GM12878 (cell line): ENCODE measurements around the gene EYS. TPM values are rescaled to one million over a fixed set of nuclear protein-coding genes. Genes with fewer than 3 reads are reported as not detected.

Source experiments
- ATAC-seq: fragments of 200-7000 bp; cut with Tn5 transposase; 3 replicates; pipeline ENCODE4 v1.9.1; 2020; ENCODE audit warnings: mild to moderate bottlenecking, moderate library complexity
- BruUV-seq: library from RNA; stranded (reverse); fragments of 400-500 nt; replicated peaks from 2 replicates; lab custom pipeline; 2021; lab: Mats Ljungman, UMichigan
- CTCF ChIA-PET: fragments of 300-600 bp; sonication (Branson Sonifier 250); formaldehyde crosslinking; extraction: SDS; loops from one replicate; lab custom pipeline; 2021; ENCODE audit warnings: inconsistent platforms; lab: Yijun Ruan, JAX
- POLR2A ChIA-PET: fragments of 350-600 bp; formaldehyde crosslinking; extraction: SDS; loops from one replicate; lab custom pipeline; 2021; ENCODE audit warnings: inconsistent platforms; lab: Charles Lee
- RAD21 ChIA-PET: fragments of 300-600 bp; sonication (Branson Sonifier 250); formaldehyde crosslinking; loops from one replicate; lab custom pipeline; 2023; ENCODE audit warnings: antibody characterized with exemption; ENCODE audit not compliant: unreplicated experiment; lab: Charles Lee
- SMC1A ChIA-PET: fragments of 300-600 bp; sonication (Branson Sonifier 250); formaldehyde crosslinking; loops from one replicate; lab custom pipeline; 2023; ENCODE audit not compliant: unreplicated experiment, uncharacterized antibody; lab: Charles Lee
- DNase-seq: peaks from one replicate; pipeline ENCODE4 v3.0.0-alpha.2; 2011; ENCODE audit warnings: low read depth, low spot score
- FAIRE-seq: peaks from 3 replicates; lab custom pipeline; 2011; peaks lifted over from hg19 to GRCh38; lab: Jason Lieb, UNC
- H2AFZ ChIP-seq: 2 replicates; pipeline ENCODE4 v1.6.0; 2011; ENCODE audit warnings: low read depth, low read length, control low read depth; ENCODE audit not compliant: control insufficient read depth
- H3K27ac ChIP-seq: 2 replicates; pipeline ENCODE4 v1.5.1; 2011; ENCODE audit warnings: control low read depth; ENCODE audit not compliant: control insufficient read depth, insufficient read depth
- H3K27me3 ChIP-seq, 2 experiments: replicated peaks in 1 of 2; 2 replicates each; pipeline versions ENCODE4 v1.6.0 to v1.6.1; 2011; ENCODE audit warnings: low read length in 1 of 2; ENCODE audit not compliant: control insufficient read depth in 2 of 2, insufficient read depth in 2 of 2
- H3K36me3 ChIP-seq, 2 experiments: 2 replicates each; pipeline ENCODE4 v1.5.1; 2011; ENCODE audit warnings: low read length in 1 of 2; ENCODE audit not compliant: control insufficient read depth in 2 of 2, insufficient read depth in 2 of 2
- H3K4me1 ChIP-seq: 2 replicates; pipeline ENCODE4 v1.6.1; 2011; ENCODE audit warnings: mild to moderate bottlenecking, low read length, moderate library complexity, mixed read lengths; ENCODE audit not compliant: control insufficient read depth, insufficient read depth
- H3K4me2 ChIP-seq: 2 replicates; pipeline ENCODE4 v1.6.0; 2011; ENCODE audit warnings: control low read depth; ENCODE audit not compliant: control insufficient read depth, insufficient read depth
- H3K4me3 ChIP-seq: fragments of 200-600 bp; sonication (generic); 2 replicates; pipeline ENCODE4 v1.5.1; 2016
- H3K79me2 ChIP-seq: 2 replicates; pipeline ENCODE4 v1.6.0; 2011; ENCODE audit warnings: low read length; ENCODE audit not compliant: control insufficient read depth, insufficient read depth
- H3K9ac ChIP-seq: 2 replicates; pipeline ENCODE4 v1.8.0; 2011; ENCODE audit warnings: low read length, control low read depth, mixed read lengths; ENCODE audit not compliant: control insufficient read depth, insufficient read depth
- H3K9me3 ChIP-seq: replicated peaks from 3 replicates; pipeline ENCODE4 v1.5.1; 2011; ENCODE audit warnings: mild to moderate bottlenecking, low read length; ENCODE audit not compliant: control insufficient read depth, insufficient read depth
- H4K20me1 ChIP-seq: 2 replicates; pipeline ENCODE4 v1.6.0; 2011; ENCODE audit not compliant: control insufficient read depth, insufficient read depth
- HCFC1 ChIP-seq: fragments of 150-350 bp; IDR thresholded peaks from 2 replicates; pipeline ENCODE4 v1.6.1; 2014; ENCODE audit warnings: low read length
- MTA3 ChIP-seq: IDR thresholded peaks from 2 replicates; pipeline ENCODE4 v1.6.1; 2012; ENCODE audit warnings: low read length, inconsistent platforms, borderline replicate concordance
- SKIL ChIP-seq: fragments of 450-650 bp; IDR thresholded peaks from 2 replicates; pipeline ENCODE4 v1.6.1; 2017; ENCODE audit warnings: mild to moderate bottlenecking, low read depth, inconsistent platforms; ENCODE audit not compliant: poor library complexity, severe bottlenecking
- SREBF2 ChIP-seq: IDR thresholded peaks from 2 replicates; pipeline ENCODE4 v1.6.1; 2012; ENCODE audit warnings: mild to moderate bottlenecking, low read length
- STAT1 ChIP-seq: fragments of 450-650 bp; conservative IDR thresholded peaks from 2 replicates; pipeline ENCODE4 v1.6.1; 2014; ENCODE audit warnings: antibody characterized with exemption, mild to moderate bottlenecking
- ZBED1 ChIP-seq: IDR thresholded peaks from 2 replicates; pipeline ENCODE4 v1.6.1; 2016; ENCODE audit warnings: borderline replicate concordance
- ZSCAN29 ChIP-seq: fragments of 450-650 bp; IDR thresholded peaks from 2 replicates; pipeline ENCODE4 v1.6.1; 2017; ENCODE audit warnings: mild to moderate bottlenecking, moderate library complexity
- WGBS: methylation state at CpG from one replicate; pipeline ENCODE4 v1.1.6; 2016; ENCODE audit warnings: low lambda C conversion rate; ENCODE audit not compliant: insufficient replicate concordance, insufficient coverage; ENCODE audit errors: missing lambda C conversion rate; 5-methylcytosine and 5-hydroxymethylcytosine counted together
- in situ Hi-C: fragments of 300-500 bp; cut with MboI; formaldehyde crosslinking; loops from 9 replicates; pipeline ENCODE4 v1.14.3; 2018; ENCODE audit warnings: mixed read lengths
- intact Hi-C: fragments of 100-400 bp; cut with micrococcal nuclease; formaldehyde crosslinking; loops from one replicate; pipeline ENCODE4 v1.14.2; 2022; ENCODE audit not compliant: unreplicated experiment
- polyA plus RNA-seq, 11 experiments: library from polyadenylated mRNA; depleted of rRNA in 4 of 11; unstranded in 6 of 11; stranded (reverse) in 5 of 11; fragments of >200 nt; fragmentation: Nextera tagmentation in 4 of 11; fragmentation: Illumina TruSeq in 1 of 11; extraction: Ambion mirVana in 4 of 11; extraction: Trizol in 1 of 11; gene quantifications; 1 replicate in 1 of 11; 2 replicates in 10 of 11; pipeline versions ENCODE4 v1.2.1 to v1.2.3, GENCODE V29; 2011 to 2016; ENCODE audit warnings: inconsistent platforms in 2 of 11, missing spikeins in 2 of 11, low read depth in 1 of 11
- total RNA-seq, 4 experiments: library from RNA; depleted of rRNA in 3 of 4; stranded (reverse); fragments of >200 nt in 3 of 4; fragmentation: Illumina TruSeq in 1 of 4; extraction: Trizol in 1 of 4; gene quantifications; 2 replicates each; pipeline versions ENCODE4 v1.2.1 to v1.2.3, GENCODE V29; 2013 to 2021

EYS gene
- total and polyA plus RNA-seq, 10 of the 15 experiments (the other 5 are each of a cell fraction or from before 2014, with no cell fraction given) = under 0.01 to 0.14 (median 0.02) TPM; not detected in 1

- no peak overlapping the region for H3K9ac ChIP-seq
- in situ Hi-C loops (no loop called here), intact Hi-C loops (no loop called here)
- 41% methylated on average over 1 of the region's 1 CpG for WGBS
- ChIA-PET CTCF (no interaction called here), POLR2A (no interaction called here), RAD21 (no interaction called here), SMC1A (interaction anchor here (0.6 kb wide), 1 partner anchor 293 kb away, joined by 3 read pairs; no protein-coding TSS in a partner anchor)
- no TSS peak for BruUV-seq
- H3K4me1 ChIP-seq = no peaks in the 10 kb centered on the region
- H3K27ac ChIP-seq = no peak overlapping the region
- FAIRE-seq (no peak), ATAC-seq (no peak), DNase-seq (no peak)
- no peaks in the 10 kb centered on the region for H3K9me3 ChIP-seq
- H4K20me1 ChIP-seq = no peaks in the 10 kb centered on the region
- no peak overlapping the region for H2AFZ ChIP-seq
- H3K27me3 ChIP-seq = no peaks in the 10 kb centered on the region
- TF ChIP-seq MTA3 (no peak), SREBF2 (no peak), HCFC1 (no peak), SKIL (no peak), ZBED1 (no peak), ZSCAN29 (no peak), STAT1 (no peak)
- no peaks in the 10 kb centered on the region for H3K79me2 ChIP-seq
- no peaks in the 10 kb centered on the region for H3K36me3 ChIP-seq
- no peak overlapping the region for H3K4me3 ChIP-seq
- H3K4me2 ChIP-seq = no peak overlapping the region
These were observed 1239.4 kb downstream of the EYS start for GRCh38 chr6:64467656-64468055.
